IMR-90 (cell line): ENCODE measurements around the gene AP1S2. TPM values are rescaled to one million over a fixed set of nuclear protein-coding genes. Genes with fewer than 3 reads are reported as not detected.

Experiments
- ATAC-seq: fragments of 200-7000 bp; cut with Tn5 transposase; 2 replicates; pipeline ENCODE4 v1.9.1; 2020; ENCODE audit warnings: low read depth, mild to moderate bottlenecking, moderate library complexity
- BruUV-seq: library from RNA; stranded (reverse); fragments of 400-500 nt; replicated peaks from 2 replicates; lab custom pipeline; 2021; lab: Mats Ljungman, UMichigan
- CTCF ChIA-PET: fragments of 300-600 bp; formaldehyde crosslinking; extraction: SDS; loops from one replicate; lab custom pipeline; 2021; ENCODE audit warnings: antibody characterized with exemption; lab: Yijun Ruan, JAX
- POLR2A ChIA-PET: fragments of 300-600 bp; sonication (Branson Sonifier 250); formaldehyde crosslinking; loops from one replicate; lab custom pipeline; 2022; ENCODE audit warnings: antibody characterized with exemption; ENCODE audit not compliant: unreplicated experiment; lab: Charles Lee
- DNase-seq: peaks from one replicate; pipeline ENCODE4 v3.0.0; 2013
- H2AFZ ChIP-seq: replicated peaks from 2 replicates; pipeline ENCODE3; 2013; ENCODE audit warnings: low read length, mild to moderate bottlenecking; ENCODE audit not compliant: poor library complexity
- H2AK5ac ChIP-seq: 2 replicates; pipeline ENCODE4 v1.6.1; 2013; ENCODE audit warnings: low read depth, low read length, inconsistent platforms
- H2AK9ac ChIP-seq: replicated peaks from 2 replicates; pipeline ENCODE3; 2013; ENCODE audit warnings: mild to moderate bottlenecking, low read depth, low read length, moderate library complexity; ENCODE audit not compliant: poor library complexity
- H2BK120ac ChIP-seq: 2 replicates; pipeline ENCODE4 v1.6.1; 2013; ENCODE audit warnings: low read depth, low read length, inconsistent platforms
- H2BK15ac ChIP-seq: 3 replicates; pipeline ENCODE4 v1.6.1; 2013; ENCODE audit warnings: low read depth, low read length, inconsistent platforms
- H2BK20ac ChIP-seq: 2 replicates; pipeline ENCODE4 v1.6.1; 2013; ENCODE audit warnings: low read depth, mild to moderate bottlenecking, inconsistent platforms, low read length, moderate library complexity
- H2BK5ac ChIP-seq: 2 replicates; pipeline ENCODE4 v1.6.1; 2013; ENCODE audit warnings: mild to moderate bottlenecking, low read depth, low read length, inconsistent platforms; ENCODE audit not compliant: poor library complexity, severe bottlenecking
- H3K14ac ChIP-seq: replicated peaks from 2 replicates; pipeline ENCODE4 v1.6.1; 2013; ENCODE audit warnings: low read depth, low read length, inconsistent platforms
- H3K18ac ChIP-seq: 2 replicates; pipeline ENCODE4 v1.6.1; 2013; ENCODE audit warnings: low read depth, low read length, control low read depth
- H3K23ac ChIP-seq: 2 replicates; pipeline ENCODE4 v1.6.1; 2013; ENCODE audit warnings: low read depth, low read length, inconsistent platforms
- H3K27ac ChIP-seq: 2 replicates; pipeline ENCODE4 v1.5.1; 2013; ENCODE audit warnings: mild to moderate bottlenecking, control low read depth, low read length; ENCODE audit not compliant: insufficient read depth
- H3K27me3 ChIP-seq: 2 replicates; pipeline ENCODE4 v1.6.1; 2013; ENCODE audit warnings: low read length; ENCODE audit not compliant: control insufficient read depth, insufficient read depth
- H3K36me3 ChIP-seq: 2 replicates; pipeline ENCODE4 v1.6.1; 2013; ENCODE audit warnings: low read length, mixed read lengths; ENCODE audit not compliant: control insufficient read depth, insufficient read depth
- H3K4ac ChIP-seq: 2 replicates; pipeline ENCODE4 v1.6.1; 2013; ENCODE audit warnings: low read depth, low read length, inconsistent platforms
- H3K4me1 ChIP-seq: 2 replicates; pipeline ENCODE4 v1.6.1; 2013; ENCODE audit warnings: low read length, mixed read lengths; ENCODE audit not compliant: control insufficient read depth, insufficient read depth
- H3K4me2 ChIP-seq: 2 replicates; pipeline ENCODE4 v1.6.1; 2013; ENCODE audit warnings: low read depth, mild to moderate bottlenecking, control low read depth, low read length, moderate library complexity
- H3K4me3 ChIP-seq: 2 replicates; pipeline ENCODE4 v1.5.1; 2013; ENCODE audit warnings: low read depth, mild to moderate bottlenecking, control low read depth, low read length, moderate library complexity; ENCODE audit not compliant: insufficient read depth
- H3K56ac ChIP-seq: 2 replicates; pipeline ENCODE4 v1.6.1; 2013; ENCODE audit warnings: low read length, inconsistent platforms; ENCODE audit not compliant: insufficient read depth; ENCODE audit errors: extremely low read depth
- H3K79me1 ChIP-seq, 2 experiments: 2 replicates each; pipeline ENCODE4 v1.6.1; 2013; ENCODE audit warnings: low read length in 2 of 2, inconsistent platforms in 1 of 2, low read depth in 1 of 2
- H3K9ac ChIP-seq: 2 replicates; pipeline ENCODE4 v1.6.1; 2013; ENCODE audit warnings: low read depth, low read length, control low read depth
- H3K9me1 ChIP-seq: 2 replicates; pipeline ENCODE4 v1.6.1; 2013; ENCODE audit warnings: low read length, inconsistent platforms; ENCODE audit not compliant: insufficient read depth
- H3K9me3 ChIP-seq: 2 replicates; pipeline ENCODE4 v1.6.1; 2013; ENCODE audit warnings: low read length; ENCODE audit not compliant: control insufficient read depth, insufficient read depth
- H4K20me1 ChIP-seq: 2 replicates; pipeline ENCODE4 v1.6.1; 2013; ENCODE audit warnings: low read length, inconsistent platforms; ENCODE audit not compliant: insufficient read depth
- H4K5ac ChIP-seq: 2 replicates; pipeline ENCODE4 v1.6.1; 2013; ENCODE audit warnings: mild to moderate bottlenecking, low read depth, low read length, control low read depth
- H4K8ac ChIP-seq, 2 experiments: 2 replicates each; pipeline ENCODE4 v1.6.1; 2013; ENCODE audit warnings: low read depth in 2 of 2, low read length in 2 of 2, control low read depth in 1 of 2, inconsistent platforms in 1 of 2
- H4K91ac ChIP-seq: 2 replicates; pipeline ENCODE4 v1.6.1; 2013; ENCODE audit warnings: low read depth, low read length, inconsistent platforms; ENCODE audit not compliant: insufficient read depth
- SMC3 ChIP-seq: fragments of 150-350 bp; IDR thresholded peaks from 2 replicates; pipeline ENCODE4 v1.6.1; 2016; ENCODE audit warnings: low read depth, mild to moderate bottlenecking, antibody characterized with exemption, low read length, moderate library complexity
- WGBS, 2 experiments: methylation state at CpG; one replicate each; pipeline versions ENCODE4 v1.1.5 to v1.1.7; 2013; ENCODE audit warnings: missing lambda C conversion rate in 2 of 2; ENCODE audit not compliant: insufficient read length in 1 of 2; ENCODE audit errors: extremely low coverage in 2 of 2; 5-methylcytosine and 5-hydroxymethylcytosine counted together
- dilution Hi-C: fragments of 300-500 bp; cut with HindIII; formaldehyde crosslinking; loops from one replicate; pipeline ENCODE4 v1.14.3; 2018; ENCODE audit warnings: low sequenced_read_pairs; ENCODE audit not compliant: unreplicated experiment
- in situ Hi-C: fragments of 300-500 bp; cut with MboI; formaldehyde crosslinking; loops from 3 replicates; pipeline ENCODE4 v1.14.3; 2019; ENCODE audit warnings: low sequenced_read_pairs, inconsistent platforms, mixed read lengths
- intact Hi-C: fragments of 100-400 bp; cut with micrococcal nuclease; formaldehyde crosslinking; loops from 2 replicates; pipeline ENCODE4 v1.10.0; 2022
- polyA plus RNA-seq, 3 experiments: library from polyadenylated mRNA; depleted of rRNA; stranded (reverse); fragments of >200 nt; gene quantifications; 2 replicates each; pipeline ENCODE4 v1.2.3, GENCODE V29; 2012; ENCODE audit warnings: low replicate concordance in 1 of 3
- total RNA-seq: library from RNA; depleted of rRNA; stranded (reverse); fragments of >200 nt; gene quantifications from 2 replicates; pipeline ENCODE4 v1.2.3, GENCODE V29; 2012

AP1S2 gene
- total and polyA plus RNA-seq, 2 of the 4 experiments (the other 2 are of a cell fraction): 28.3 to 46.5 TPM

DNA sequence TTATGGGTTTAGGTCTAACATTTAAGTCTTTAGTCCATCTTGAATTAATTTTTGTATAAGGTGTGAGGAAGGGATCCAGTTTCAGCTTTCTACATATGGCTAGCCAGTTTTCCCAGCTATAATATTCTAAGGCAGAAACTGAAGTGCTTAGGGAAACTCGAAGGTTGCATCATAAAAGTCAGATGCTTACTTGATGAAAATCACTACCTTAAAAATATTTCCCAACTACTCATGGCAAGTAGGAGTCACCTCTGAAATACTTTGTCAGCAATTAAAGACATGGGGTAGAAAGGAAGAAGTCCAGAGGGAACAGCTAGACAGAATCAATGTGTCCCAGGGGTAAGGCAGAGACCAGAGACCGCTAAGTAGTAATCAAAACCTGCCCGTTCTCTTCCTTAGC, 6.3 kb upstream of the AP1S2 start:
- intact Hi-C loops: no loop called here
- Histone ChIP-seq H3K23ac (no peak overlapping the region; the same call in 1 of the 2 replicates), H4K91ac (no peak overlapping the region), H2BK5ac (no peak overlapping the region), H3K9ac (no peak overlapping the region), H4K8ac (no peak overlapping the region), H2AFZ (no peak overlapping the region), H3K56ac (no peak overlapping the region), H3K4me1 (peaks cover 2% of the 10 kb centered on the region; the same call in 1 of the 2 replicates), H4K20me1 (no peaks in the 10 kb centered on the region), H3K14ac (no peak overlapping the region), H3K79me1 (no peaks in the 10 kb centered on the region), H3K27ac (no peak overlapping the region), H2AK9ac (no peak overlapping the region), H3K4me3 (no peak overlapping the region), H3K4me2 (no peak overlapping the region), H3K36me3 (no peaks in the 10 kb centered on the region), H2BK120ac (no peak overlapping the region), H4K5ac (no peak overlapping the region), H2BK15ac (no peak overlapping the region), H3K9me3 (no peaks in the 10 kb centered on the region), H3K27me3 (peaks cover 7% of the 10 kb centered on the region; the same call in 1 of the 2 replicates), H3K18ac (no peak overlapping the region), H2AK5ac (no peak overlapping the region), H2BK20ac (no peak overlapping the region), H3K9me1 (no peaks in the 10 kb centered on the region), H3K4ac (no peak overlapping the region)
- DNase-seq (no peak), ATAC-seq (no peak)
- in situ Hi-C loops: no loop called here
- ChIA-PET CTCF (no interaction called here), POLR2A (no interaction called here)
- no CpG with 5 or more reads among the region's 3 CpGs for WGBS, 2 experiments
- BruUV-seq: no TSS peak
- TF ChIP-seq SMC3: no peak
- dilution Hi-C loops: no loop called here
